T-helper 2 cell treated with Interferon-gamma antibody and Interleukin-4, amounts not matched to agents 5 μg/mL and 100 μg/mL, for 36 hours (primary cell): ENCODE measurements around the gene MACROH2A1.

ENCODE experiments used
- DNase-seq: peaks from one replicate; pipeline ENCODE4 v3.0.0; 2021; ENCODE audit warnings: low spot score
- H3K27ac Mint-ChIP-seq: one replicate; pipeline ENCODE4 v1.8.0; 2021; ENCODE audit warnings: mild to moderate bottlenecking, mixed read lengths
- H3K27me3 Mint-ChIP-seq: one replicate; pipeline ENCODE4 v1.8.0; 2021; ENCODE audit warnings: low read depth, mixed read lengths
- H3K36me3 Mint-ChIP-seq: one replicate; pipeline ENCODE4 v1.8.0; 2021; ENCODE audit warnings: low read depth, mixed read lengths
- H3K4me1 Mint-ChIP-seq: one replicate; pipeline ENCODE4 v1.8.0; 2021; ENCODE audit warnings: low read depth, mixed read lengths
- H3K4me3 Mint-ChIP-seq: one replicate; pipeline ENCODE4 v1.8.0; 2022; ENCODE audit warnings: mild to moderate bottlenecking, moderate library complexity, mixed read lengths
- H3K9me3 Mint-ChIP-seq: one replicate; pipeline ENCODE4 v1.8.0; 2021; ENCODE audit warnings: mixed read lengths

Gene MACROH2A1

DNA sequence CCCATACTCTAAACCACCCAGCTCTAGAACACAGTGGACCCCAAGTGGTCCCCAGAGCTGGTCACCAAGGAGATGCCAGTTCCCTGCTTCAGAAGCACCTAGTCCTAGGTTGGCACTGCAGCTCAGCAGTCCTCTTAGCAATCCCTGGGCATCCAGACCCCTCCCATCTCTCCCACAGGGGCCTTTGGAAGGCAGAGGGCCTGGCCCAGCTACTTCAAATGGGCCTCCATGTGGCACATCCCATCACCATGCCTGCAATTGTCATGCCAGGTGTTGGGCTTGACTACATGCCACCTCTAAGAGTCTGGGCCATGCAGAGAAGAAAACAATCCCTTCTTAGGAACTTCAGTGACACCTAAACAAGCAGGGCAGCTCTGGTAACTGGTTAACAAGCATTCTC is 14.1 kb downstream of the MACROH2A1 start:
- Mint-ChIP-seq H3K4me3 (no peak overlapping the region), H3K36me3 (peaks cover 66% of the 10 kb centered on the region), H3K9me3 (no peaks in the 10 kb centered on the region), H3K4me1 (peaks cover 25% of the 10 kb centered on the region), H3K27ac (no peak overlapping the region), H3K27me3 (no peaks in the 10 kb centered on the region)
- DNase-seq: no peak

DNA sequence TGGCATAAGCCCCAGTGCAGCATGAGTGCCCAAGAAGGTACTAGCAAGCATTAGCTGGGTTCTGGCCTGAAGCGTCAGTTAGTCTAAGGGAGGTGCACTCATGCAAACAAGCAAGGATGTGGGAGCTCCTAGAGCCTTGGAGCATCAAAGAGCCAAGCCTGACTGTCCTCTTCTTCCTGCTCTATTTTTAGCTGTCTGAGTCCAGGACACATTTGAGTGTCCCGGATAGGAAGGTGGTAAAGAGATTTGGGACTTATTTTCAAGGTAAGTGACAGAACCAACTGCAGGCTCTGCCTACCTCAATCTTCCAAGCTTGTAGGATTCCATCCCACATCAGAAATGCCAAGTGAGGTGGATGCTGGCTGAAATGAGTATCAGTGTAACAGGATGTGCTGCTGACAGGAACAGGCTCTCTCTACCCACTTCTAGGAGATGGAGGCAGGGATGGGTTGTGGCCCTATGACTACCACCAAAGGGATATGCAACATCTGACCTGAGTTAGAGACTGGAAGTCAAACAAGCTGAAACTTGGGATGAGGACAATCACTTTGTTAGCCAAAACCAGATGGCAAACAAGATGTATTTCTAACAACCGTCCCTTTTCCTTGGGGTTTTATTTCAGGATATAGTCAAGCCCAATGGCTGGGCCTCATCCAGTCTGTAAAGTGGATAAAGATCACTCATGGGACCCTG is 15.1 kb downstream of the MACROH2A1 start:
- H3K9me3 Mint-ChIP-seq: no peaks in the 10 kb centered on the region
- H3K4me3 Mint-ChIP-seq: no peak overlapping the region
- peaks cover 72% of the 10 kb centered on the region for H3K36me3 Mint-ChIP-seq
- no peaks in the 10 kb centered on the region for H3K27me3 Mint-ChIP-seq
- H3K27ac Mint-ChIP-seq: no peak overlapping the region
- DNase-seq: no peak
- peaks cover 34% of the 10 kb centered on the region for H3K4me1 Mint-ChIP-seq

DNA sequence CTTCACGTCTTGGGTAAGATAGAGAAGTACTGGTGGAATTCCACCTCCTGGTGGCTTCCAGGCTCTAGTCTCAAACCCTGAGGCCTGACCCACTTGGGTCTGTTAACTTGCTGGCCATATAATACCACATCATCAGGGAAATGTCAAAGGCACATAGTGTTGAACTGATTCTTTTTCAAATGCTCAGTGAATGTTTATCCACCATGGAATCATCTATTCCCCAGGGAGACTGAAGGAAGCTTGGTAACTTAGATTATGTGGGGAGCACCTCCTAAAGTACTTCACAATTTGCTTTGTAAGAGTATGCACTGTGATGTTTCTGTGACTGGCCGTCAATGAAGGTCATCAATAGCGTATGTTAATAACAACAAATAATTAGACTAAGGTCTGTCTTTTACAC is 16.1 kb downstream of the MACROH2A1 start:
- Mint-ChIP-seq H3K4me1 (peaks cover 40% of the 10 kb centered on the region), H3K36me3 (peaks cover 77% of the 10 kb centered on the region), H3K4me3 (no peak overlapping the region), H3K9me3 (no peaks in the 10 kb centered on the region), H3K27ac (no peak overlapping the region), H3K27me3 (no peaks in the 10 kb centered on the region)
- DNase-seq: no peak

DNA sequence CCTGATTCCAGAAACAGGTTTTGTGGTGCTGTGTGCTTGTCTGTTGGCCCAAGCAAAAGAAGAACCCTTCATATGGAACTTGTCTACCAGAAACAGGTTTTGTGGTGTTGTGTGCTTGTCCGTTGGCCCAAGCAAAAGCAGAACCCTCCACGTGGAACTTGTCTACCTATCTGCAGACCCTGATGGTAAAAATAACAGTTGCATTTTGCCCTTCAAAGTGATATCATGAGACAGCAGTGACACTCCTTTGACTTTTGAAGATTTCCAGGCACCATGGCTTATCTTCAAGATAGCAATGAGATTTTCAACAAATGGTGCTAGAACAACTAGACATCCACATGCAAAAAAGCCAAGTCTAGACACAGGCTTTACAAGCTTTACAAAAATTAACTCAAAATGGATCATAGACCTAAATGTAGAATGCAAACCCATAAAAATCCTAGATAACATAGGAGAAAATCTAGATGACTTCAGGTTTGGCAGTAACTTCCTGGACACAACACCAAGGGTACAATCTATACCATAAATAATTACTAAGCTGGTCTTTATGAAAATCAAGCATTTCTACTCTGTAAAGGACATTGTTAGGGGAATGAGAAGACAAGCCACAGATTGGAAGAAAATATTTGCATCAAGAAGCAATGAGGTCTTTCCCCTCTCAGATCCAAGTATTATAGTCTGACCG is 16.8 kb downstream of the MACROH2A1 start:
- Mint-ChIP-seq H3K4me3 (no peak overlapping the region), H3K4me1 (peaks cover 45% of the 10 kb centered on the region), H3K27me3 (no peaks in the 10 kb centered on the region), H3K9me3 (no peaks in the 10 kb centered on the region), H3K36me3 (peaks cover 77% of the 10 kb centered on the region), H3K27ac (no peak overlapping the region)
- DNase-seq: no peak

DNA sequence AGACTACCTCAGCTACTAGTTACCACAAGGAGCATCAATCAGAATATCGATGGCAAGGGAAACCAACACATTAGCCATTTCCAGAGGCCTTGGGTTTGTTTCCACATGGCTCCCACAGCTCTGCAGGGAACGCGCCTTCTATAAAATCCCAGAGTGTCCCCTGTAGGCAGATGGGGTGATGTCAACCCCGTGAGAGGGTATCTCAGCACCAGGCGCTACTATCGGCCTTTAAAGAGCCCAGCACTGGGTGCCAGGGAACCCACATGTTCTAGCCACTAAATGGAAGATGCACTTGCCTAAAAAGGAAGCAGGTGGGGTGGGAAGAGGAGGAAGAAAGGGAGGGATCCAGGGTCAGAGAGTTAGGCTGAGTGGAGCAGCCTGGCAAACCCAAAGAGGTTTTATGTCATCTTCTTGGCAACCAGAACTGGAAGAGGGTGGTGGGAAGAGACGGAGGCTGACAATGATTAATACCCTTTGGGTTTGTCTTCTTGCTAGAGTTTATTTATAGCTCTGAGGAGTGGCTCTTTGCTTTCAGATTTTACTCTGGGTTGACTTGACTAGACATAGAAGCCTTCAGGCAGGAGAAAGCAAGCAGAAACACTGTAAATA is 19.9 kb downstream of the MACROH2A1 start:
- Mint-ChIP-seq H3K27ac (peak overlapping the region; percentile 86), H3K9me3 (no peaks in the 10 kb centered on the region), H3K4me3 (no peak overlapping the region), H3K4me1 (peaks cover 66% of the 10 kb centered on the region), H3K36me3 (peaks cover 79% of the 10 kb centered on the region), H3K27me3 (no peaks in the 10 kb centered on the region)
- DNase-seq: no peak

DNA sequence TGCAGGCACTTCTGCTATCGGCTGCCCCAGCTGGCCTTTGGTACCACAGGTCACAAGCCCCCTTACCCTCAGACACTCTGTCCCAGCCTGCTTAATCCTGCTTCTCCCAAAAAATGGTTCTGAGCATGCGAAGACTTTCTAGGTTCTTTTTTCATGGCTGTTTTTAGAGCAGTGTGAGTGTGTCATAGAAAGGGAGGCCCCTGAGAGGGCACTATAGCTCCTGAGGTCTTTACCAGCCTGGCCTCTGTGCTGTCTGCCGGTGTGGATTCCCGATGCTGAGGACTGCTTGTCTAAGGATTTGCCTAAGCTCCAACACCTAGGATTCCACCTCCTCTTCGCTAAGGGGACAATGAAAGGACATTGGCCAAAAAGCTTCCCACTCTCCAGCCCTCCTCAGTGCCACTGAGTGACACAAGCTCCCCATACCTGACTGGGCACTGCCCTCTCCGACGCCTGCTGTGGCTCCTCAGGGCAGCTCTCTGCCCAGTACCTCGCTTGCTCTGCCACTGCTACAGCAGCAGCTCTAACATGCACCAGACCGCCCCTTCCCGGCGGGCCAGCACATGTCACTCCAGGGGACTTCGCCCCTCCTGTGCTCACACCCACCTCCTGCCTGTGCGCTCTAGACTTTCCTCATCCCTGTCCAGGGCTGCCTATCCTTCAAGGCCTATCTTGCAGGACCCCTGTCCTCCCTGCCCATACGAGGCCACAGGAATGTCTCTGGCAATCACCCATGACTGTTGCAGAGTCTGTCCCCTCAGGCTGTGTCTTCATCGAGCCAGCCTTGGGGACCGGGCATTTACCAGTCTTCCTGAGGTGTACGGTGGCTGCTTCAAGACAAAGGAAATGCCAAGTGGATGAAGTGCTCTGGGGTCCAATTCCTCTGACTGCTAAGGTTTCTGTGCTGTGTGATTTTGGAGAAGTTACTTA is 21.0 kb downstream of the MACROH2A1 start:
- DNase-seq: no peak
- Mint-ChIP-seq H3K36me3 (peaks cover 80% of the 10 kb centered on the region), H3K27ac (peak overlapping the region; percentile 86), H3K4me1 (peaks cover 77% of the 10 kb centered on the region), H3K4me3 (peak overlapping the region; percentile 68), H3K9me3 (no peaks in the 10 kb centered on the region), H3K27me3 (no peaks in the 10 kb centered on the region)

DNA sequence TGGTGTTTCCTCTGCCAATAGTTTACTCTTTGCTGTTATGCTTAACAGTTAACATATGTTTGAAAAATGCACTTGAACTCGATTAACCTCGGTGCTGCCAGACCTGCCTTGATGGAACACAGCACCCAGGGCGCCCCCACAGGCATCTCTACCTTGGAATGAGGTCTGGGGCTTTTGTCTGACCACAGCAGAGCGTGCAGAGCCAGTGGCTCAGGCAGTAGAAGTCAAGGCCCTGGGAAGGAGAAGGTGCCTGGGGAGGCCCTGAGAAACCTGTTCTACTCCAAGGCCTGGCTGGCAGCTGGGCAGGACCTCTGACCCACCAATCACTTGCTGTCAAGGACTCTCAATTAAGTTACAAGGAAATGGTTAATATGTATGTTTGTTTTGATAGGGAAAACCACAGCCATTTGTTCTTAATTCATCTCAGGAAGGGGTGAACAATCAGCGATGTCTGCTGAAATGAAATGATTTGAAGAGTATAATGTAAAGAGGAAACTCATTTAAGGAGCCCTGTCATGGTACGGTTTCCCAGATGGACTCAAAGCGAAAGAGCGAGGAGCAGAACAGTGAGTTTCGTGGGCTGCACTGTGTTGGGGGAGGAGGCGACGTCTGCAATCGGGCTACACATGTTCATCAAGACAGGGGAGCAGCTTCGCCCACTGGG is 21.9 kb downstream of the MACROH2A1 start:
- peaks cover 83% of the 10 kb centered on the region for H3K4me1 Mint-ChIP-seq
- H3K27me3 Mint-ChIP-seq: no peaks in the 10 kb centered on the region
- no peaks in the 10 kb centered on the region for H3K9me3 Mint-ChIP-seq
- H3K36me3 Mint-ChIP-seq: peaks cover 80% of the 10 kb centered on the region
- DNase-seq: peak; percentile 54
- peak overlapping the region; percentile 68 for H3K4me3 Mint-ChIP-seq
- peak overlapping the region; percentile 86 for H3K27ac Mint-ChIP-seq

DNA sequence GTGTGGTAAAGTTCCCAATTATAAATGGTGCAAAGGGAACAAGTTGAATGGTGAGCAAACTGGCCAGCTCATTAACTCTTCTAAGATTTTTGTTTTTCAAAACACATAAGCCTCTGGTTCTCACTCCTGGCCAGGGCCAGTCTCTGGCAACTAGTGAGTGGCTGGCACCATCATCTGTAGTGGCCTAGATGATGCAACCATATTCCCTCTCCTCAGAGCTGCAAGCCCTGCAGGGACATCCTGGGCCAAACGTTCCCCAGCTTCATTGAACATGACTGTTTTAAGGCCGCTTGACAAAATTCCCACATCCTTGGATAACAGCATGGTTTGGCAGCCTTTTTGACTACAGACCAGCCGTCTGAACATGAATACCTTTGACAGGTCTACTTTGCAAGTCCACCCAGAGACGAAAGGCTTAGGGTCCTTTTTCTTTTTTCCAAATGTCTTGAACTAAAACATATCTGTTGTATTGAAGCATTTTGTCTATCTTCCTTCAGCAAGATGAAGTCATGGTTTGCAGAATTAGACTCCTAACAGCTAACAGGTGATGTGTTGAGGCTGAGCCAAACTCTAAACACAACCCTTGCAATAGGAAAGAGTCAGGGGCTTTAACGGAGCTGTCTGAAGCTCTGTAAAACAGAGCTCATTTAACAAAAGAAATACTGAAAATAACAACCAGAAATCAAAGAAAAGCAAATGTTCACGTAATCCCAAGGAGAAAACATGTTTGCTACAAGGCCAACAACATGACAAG is 23.8 kb downstream of the MACROH2A1 start:
- peak overlapping the region; percentile 66 for H3K27ac Mint-ChIP-seq
- H3K4me1 Mint-ChIP-seq: peaks cover 87% of the 10 kb centered on the region
- H3K9me3 Mint-ChIP-seq: no peaks in the 10 kb centered on the region
- peaks cover 78% of the 10 kb centered on the region for H3K36me3 Mint-ChIP-seq
- DNase-seq: no peak
- no peaks in the 10 kb centered on the region for H3K27me3 Mint-ChIP-seq
- H3K4me3 Mint-ChIP-seq: no peak overlapping the region

DNA sequence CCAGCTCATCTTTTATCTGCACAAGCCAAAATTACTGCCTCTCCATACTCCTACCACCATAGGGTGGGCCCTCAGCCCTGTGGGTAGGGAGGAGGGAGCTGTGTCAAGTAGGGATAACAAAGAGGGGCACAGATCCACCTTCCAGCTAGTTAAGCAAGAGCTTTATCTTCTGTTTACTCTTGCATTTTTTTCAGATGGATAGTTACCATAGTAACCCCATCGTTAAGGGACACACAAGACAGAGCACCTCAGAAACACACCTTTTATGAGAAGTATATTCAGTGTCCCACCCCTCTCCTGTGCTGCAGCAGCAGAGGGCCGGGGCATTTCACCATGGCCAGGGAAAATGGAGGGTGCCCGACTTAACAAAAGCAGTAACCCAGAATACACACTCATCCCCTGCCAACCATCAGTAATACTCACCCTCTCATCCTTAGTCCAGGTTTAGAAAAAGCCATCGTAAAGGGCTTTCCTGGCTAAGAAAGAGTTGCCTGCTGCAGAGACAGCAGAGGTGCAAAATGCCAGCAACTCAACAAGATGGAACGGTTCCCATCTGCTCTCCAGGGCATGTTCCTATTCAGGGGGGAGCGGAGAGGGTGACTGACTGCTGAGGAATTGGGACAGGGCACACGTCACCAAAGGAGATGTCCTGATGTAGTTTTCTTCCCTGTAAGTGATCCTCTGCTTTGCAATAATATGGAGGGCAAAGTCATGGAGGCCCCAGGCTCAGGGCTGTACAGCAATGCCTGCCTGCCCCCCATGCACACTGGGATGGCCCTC is 25.1 kb downstream of the MACROH2A1 start:
- H3K4me3 Mint-ChIP-seq: peak overlapping the region; percentile 69
- DNase-seq: no peak
- peaks cover 73% of the 10 kb centered on the region for H3K36me3 Mint-ChIP-seq
- H3K27ac Mint-ChIP-seq: peak overlapping the region; percentile 82
- H3K27me3 Mint-ChIP-seq: no peaks in the 10 kb centered on the region
- peaks cover 75% of the 10 kb centered on the region for H3K4me1 Mint-ChIP-seq
- H3K9me3 Mint-ChIP-seq: no peaks in the 10 kb centered on the region

DNA sequence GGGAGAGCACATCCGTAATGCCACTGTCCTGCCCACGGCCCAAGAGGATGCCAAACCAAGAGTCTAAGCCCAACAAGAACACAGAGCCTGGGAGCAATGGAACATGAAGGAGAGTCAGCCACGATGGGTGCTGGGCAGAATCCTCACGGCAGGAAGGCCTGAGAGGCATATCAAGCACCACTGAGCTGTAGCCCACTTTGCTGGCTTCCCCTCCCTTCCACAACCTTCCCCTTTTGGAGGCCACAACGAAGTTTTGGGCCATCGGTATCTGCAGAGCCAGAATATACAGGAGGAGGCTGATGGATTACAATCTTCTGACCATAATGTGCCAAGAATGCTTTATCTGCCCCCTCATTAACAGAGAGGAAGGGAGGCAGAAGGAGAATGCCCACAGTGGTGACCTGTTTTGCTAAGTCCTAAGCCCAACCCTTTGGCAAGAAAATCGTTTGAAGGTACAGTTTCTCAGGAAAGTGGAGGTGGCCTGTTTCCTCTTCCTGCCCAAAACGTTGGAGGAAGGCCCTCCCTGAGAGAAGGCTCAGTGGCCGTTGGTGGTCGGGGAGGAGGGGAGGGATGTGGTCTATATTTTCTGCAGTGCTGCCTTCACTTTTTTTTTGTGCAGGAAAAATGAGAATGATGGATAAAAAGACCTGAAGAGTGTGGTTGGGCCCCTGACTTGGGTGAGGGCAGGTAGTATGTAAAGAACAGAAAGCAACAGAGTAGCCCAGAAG is 26.2 kb downstream of the MACROH2A1 start:
- Mint-ChIP-seq H3K4me3 (peak overlapping the region; percentile 69), H3K36me3 (peaks cover 64% of the 10 kb centered on the region), H3K27ac (peak overlapping the region; percentile 82), H3K27me3 (no peaks in the 10 kb centered on the region), H3K4me1 (peaks cover 64% of the 10 kb centered on the region), H3K9me3 (no peaks in the 10 kb centered on the region)
- DNase-seq: no peak

DNA sequence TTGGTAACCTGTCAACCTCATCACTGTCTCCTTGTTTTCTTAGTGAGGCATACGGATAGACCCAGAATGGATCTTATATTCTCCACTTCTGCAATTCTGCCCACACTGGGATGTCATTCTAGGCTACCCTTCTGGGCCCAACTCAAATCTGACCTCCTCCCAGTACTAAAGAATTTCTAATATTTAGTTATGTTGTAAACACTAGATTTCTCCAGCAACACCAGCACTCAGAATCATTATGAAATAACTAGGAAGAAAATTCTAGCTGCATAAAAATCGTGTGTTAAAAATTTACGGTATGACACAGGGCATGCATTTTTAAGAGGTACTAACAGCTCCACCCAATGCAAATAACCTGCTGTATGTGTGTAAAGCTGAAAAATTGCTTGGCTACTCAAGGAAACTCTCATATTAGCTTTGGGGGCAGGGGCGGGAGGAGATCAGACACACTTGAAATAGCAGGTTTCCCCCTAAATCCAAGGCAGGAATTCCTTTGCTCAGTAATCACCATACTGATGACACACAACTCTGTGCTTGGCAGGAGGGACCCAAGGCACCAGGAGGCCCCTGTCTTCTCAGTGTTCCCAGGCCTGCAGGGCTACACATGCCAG is 27.3 kb downstream of the MACROH2A1 start:
- Mint-ChIP-seq H3K4me1 (peaks cover 54% of the 10 kb centered on the region), H3K36me3 (peaks cover 61% of the 10 kb centered on the region), H3K9me3 (no peaks in the 10 kb centered on the region), H3K27ac (peak overlapping the region; percentile 82), H3K4me3 (peak overlapping the region; percentile 21), H3K27me3 (no peaks in the 10 kb centered on the region)
- DNase-seq: no peak
